ENCODE results near the gene HOXA7.

Gene HOXA7

DNA sequence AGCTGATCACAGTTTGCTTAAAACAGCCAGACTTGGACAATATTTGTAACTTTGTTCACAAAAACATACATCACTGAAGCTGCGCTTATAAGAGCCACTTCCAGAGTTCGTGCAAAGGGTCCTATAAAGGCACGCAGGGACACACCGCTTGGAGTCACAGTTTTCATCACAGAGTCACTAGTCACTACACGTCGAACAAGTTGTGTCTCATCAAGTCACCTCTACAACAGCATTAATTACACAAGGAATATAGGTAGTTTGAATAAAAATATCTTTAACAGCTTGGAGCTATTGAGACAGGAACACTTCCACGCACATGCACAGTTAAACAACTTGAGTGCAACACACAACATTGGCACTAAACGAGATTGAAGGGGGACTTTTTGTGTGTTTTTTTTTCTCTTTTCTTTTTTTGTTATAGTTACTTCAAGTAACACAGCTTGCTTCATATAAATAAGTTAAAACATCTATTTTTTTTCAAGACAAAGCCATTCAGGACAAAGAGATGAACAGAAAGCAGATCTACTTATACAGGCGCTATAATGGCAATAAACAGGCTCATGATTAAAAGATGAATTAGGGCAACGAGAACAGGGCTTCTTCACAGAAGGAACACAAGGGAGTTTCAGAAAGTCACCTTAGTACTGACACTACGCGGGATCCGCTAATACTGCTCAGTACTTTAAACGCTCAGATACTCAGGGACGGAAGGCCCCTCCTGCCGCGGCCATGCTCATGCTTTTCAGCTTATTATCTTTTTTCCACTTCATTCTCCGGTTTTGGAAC lies 15.1 kb downstream of the HOXA7 start:
- DNase-seq (ENCODE audit: low read depth, low spot score) = no peak
- no peak overlapping the region for H3K4me3 ChIP-seq
- H3K9me3 ChIP-seq (ENCODE audit: low read depth, low read length) = no peaks in the 10 kb centered on the region
- no peak overlapping the region for H3K27ac ChIP-seq
- no peak for TF ChIP-seq POLR2AphosphoS5 (IDR thresholded peaks at IDR 0.05; ENCODE audit: borderline replicate concordance, low read depth, low read length)
- no peak overlapping the region for H3K9ac ChIP-seq (ENCODE audit: insufficient read length)
- H3K36me3 ChIP-seq (ENCODE audit: insufficient read depth, low read length) = no peaks in the 10 kb centered on the region

- H3K9ac ChIP-seq (ENCODE audit: insufficient read length) = no peak overlapping the region
- no peak overlapping the region for H3K27ac ChIP-seq
- H3K36me3 ChIP-seq (ENCODE audit: insufficient read depth, low read length) = no peaks in the 10 kb centered on the region
- TF ChIP-seq POLR2AphosphoS5 (IDR thresholded peaks at IDR 0.05; ENCODE audit: borderline replicate concordance, low read depth, low read length) = no peak
- TF ChIP-seq EZH2 (IDR thresholded peaks at IDR 0.05) = no peak
- TF ChIP-seq FOXP2 (optimal IDR thresholded peaks at IDR 0.05; ENCODE audit: control extremely low read depth, extremely low read length, insufficient read depth) = no peak
- DNase-seq (ENCODE audit: low read depth, low spot score) = peak; percentile 44
- no peaks in the 10 kb centered on the region for H3K9me3 ChIP-seq (ENCODE audit: low read depth, low read length)
- peak overlapping the region; percentile 55 for H3K4me3 ChIP-seq
Measured at GRCh38 chr7:27140126-27140857, 16.2 kb downstream of the HOXA7 start.

- Histone ChIP-seq H3K36me3 (ENCODE audit: insufficient read depth, low read length) (no peaks in the 10 kb centered on the region), H3K27ac (no peak overlapping the region), H3K9ac (ENCODE audit: insufficient read length) (no peak overlapping the region), H3K4me3 (peak overlapping the region; percentile 55), H3K9me3 (ENCODE audit: low read depth, low read length) (no peaks in the 10 kb centered on the region)
- DNase-seq (ENCODE audit: low read depth, low spot score) = no peak
- no peak for TF ChIP-seq POLR2AphosphoS5 (IDR thresholded peaks at IDR 0.05; ENCODE audit: borderline replicate concordance, low read depth, low read length)
- no peak for TF ChIP-seq FOXP2 (optimal IDR thresholded peaks at IDR 0.05; ENCODE audit: control extremely low read depth, extremely low read length, insufficient read depth)
- peak; percentile 84 for TF ChIP-seq EZH2 (IDR thresholded peaks at IDR 0.05)
Measured at GRCh38 chr7:27139334-27140125, 16.9 kb downstream of the HOXA7 start.

GRCh38 chr7:27138985-27139333 lies 17.5 kb downstream of the HOXA7 start:
- Histone ChIP-seq H3K27ac (no peak overlapping the region), H3K36me3 (ENCODE audit: insufficient read depth, low read length) (no peaks in the 10 kb centered on the region), H3K9ac (ENCODE audit: insufficient read length) (no peak overlapping the region), H3K4me3 (no peak overlapping the region; the same call in 1 of the 2 replicates), H3K9me3 (ENCODE audit: low read depth, low read length) (no peaks in the 10 kb centered on the region)
- TF ChIP-seq POLR2AphosphoS5 (IDR thresholded peaks at IDR 0.05; ENCODE audit: borderline replicate concordance, low read depth, low read length) = no peak
- no peak for DNase-seq (ENCODE audit: low read depth, low spot score)

DNA sequence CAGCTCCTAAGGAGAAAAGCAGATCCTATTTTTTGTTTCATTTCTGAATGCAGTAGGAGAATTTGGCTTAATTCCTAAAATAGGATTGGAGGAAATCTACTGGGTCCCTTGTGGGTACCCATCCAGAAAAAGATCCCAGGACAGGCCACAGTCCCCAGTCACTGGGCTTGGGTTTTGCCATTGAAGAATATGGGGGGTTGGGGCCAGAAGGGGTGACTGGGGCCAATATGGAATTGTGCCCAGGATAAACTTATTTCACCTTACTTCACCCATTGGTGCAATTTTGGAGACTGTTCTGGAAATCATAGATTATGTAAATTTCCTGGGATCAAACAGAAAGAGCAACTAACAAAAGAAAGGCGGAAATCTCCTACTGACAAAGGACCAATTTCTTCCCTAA lies 18.0 kb downstream of the HOXA7 start:
- H3K4me3 ChIP-seq = no peak overlapping the region
- H3K27ac ChIP-seq = no peak overlapping the region
- no peak for TF ChIP-seq EZH2 (IDR thresholded peaks at IDR 0.05)
- no peak for TF ChIP-seq POLR2AphosphoS5 (IDR thresholded peaks at IDR 0.05; ENCODE audit: borderline replicate concordance, low read depth, low read length)
- no peak for TF ChIP-seq FOXP2 (optimal IDR thresholded peaks at IDR 0.05; ENCODE audit: control extremely low read depth, extremely low read length, insufficient read depth)
- no peaks in the 10 kb centered on the region for H3K9me3 ChIP-seq (ENCODE audit: low read depth, low read length)
- no peaks in the 10 kb centered on the region for H3K36me3 ChIP-seq (ENCODE audit: insufficient read depth, low read length)
- H3K9ac ChIP-seq (ENCODE audit: insufficient read length) = no peak overlapping the region
- no peak for DNase-seq (ENCODE audit: low read depth, low spot score)

DNA sequence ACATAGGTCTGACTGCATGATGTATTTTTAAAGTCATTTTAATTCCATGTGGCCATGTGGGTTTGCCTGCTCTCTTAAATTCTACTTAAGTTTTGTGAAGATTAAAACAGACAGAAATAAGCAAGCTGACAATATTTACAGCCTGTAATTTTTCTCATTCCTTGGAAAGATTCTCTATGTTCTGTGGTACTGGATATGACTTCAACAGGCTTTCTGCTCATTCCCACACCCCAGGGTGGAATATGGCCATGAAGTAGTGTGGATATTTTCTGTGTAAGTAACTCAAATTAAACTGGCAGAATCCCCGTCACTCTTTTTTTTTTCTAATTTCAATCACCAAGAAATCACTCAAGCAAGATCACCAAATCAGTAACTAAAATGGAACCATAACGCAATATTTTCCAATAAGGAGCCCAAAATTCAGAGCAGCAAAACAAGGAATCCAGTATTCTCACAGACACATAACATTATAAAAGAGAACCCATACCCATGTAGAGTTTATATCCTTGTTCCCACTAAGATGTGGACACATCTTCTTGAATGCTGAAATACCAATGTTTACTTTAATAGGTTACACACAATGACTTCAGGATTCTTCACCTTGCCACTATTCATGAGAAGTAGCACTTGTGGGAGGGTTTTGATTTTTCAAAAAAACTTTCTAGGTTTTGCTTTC lies 18.7 kb downstream of the HOXA7 start:
- H3K36me3 ChIP-seq (ENCODE audit: insufficient read depth, low read length) = no peaks in the 10 kb centered on the region
- TF ChIP-seq FOXP2 (optimal IDR thresholded peaks at IDR 0.05; ENCODE audit: control extremely low read depth, extremely low read length, insufficient read depth) = no peak
- no peak for TF ChIP-seq POLR2AphosphoS5 (IDR thresholded peaks at IDR 0.05; ENCODE audit: borderline replicate concordance, low read depth, low read length)
- no peak for TF ChIP-seq EZH2 (IDR thresholded peaks at IDR 0.05)
- H3K9ac ChIP-seq (ENCODE audit: insufficient read length) = no peak overlapping the region
- H3K9me3 ChIP-seq (ENCODE audit: low read depth, low read length) = no peaks in the 10 kb centered on the region
- no peak overlapping the region for H3K27ac ChIP-seq
- H3K4me3 ChIP-seq = no peak overlapping the region
- no peak for DNase-seq (ENCODE audit: low read depth, low spot score)

DNA sequence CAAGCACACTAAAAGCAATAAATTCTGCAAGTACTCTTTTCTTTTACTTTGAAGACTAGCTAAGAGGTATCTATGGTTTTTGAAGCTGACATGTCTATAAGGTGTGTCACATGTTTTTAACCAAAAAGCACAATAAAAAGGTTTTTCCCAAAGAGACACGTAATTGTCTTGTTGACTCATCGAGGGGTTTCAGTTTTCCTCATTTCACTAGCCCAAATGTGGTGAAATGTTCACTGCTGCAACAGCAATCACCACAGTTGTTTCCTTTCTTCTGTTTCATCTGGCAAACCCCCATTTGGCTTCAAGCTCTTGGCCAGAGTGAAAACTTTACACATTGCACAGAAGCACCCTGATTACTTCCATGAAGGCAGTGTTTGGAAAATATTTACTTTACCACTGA lies 22.1 kb downstream of the HOXA7 start:
- H3K9ac ChIP-seq (ENCODE audit: insufficient read length) = no peak overlapping the region
- no peak for DNase-seq (ENCODE audit: low read depth, low spot score)
- no peaks in the 10 kb centered on the region for H3K36me3 ChIP-seq (ENCODE audit: insufficient read depth, low read length)
- TF ChIP-seq POLR2AphosphoS5 (IDR thresholded peaks at IDR 0.05; ENCODE audit: borderline replicate concordance, low read depth, low read length) = no peak
- no peak for TF ChIP-seq FOXP2 (optimal IDR thresholded peaks at IDR 0.05; ENCODE audit: control extremely low read depth, extremely low read length, insufficient read depth)
- no peak for TF ChIP-seq EZH2 (IDR thresholded peaks at IDR 0.05)
- H3K9me3 ChIP-seq (ENCODE audit: low read depth, low read length) = no peaks in the 10 kb centered on the region
- no peak overlapping the region for H3K27ac ChIP-seq
- H3K4me3 ChIP-seq = no peak overlapping the region

Measured in SK-N-MC (cell line).